Colonic mucosa (tissue), 4 donors: Measurements from ENCODE around the gene SLC7A6. TPM values are rescaled to one million over a fixed set of nuclear protein-coding genes. Genes with fewer than 3 reads are reported as not detected.

Experiments
- DNase-seq: peaks from one replicate; pipeline ENCODE4 v3.0.0-alpha.2; 2020
- H3K27ac ChIP-seq: fragments of 200-600 bp; one replicate; pipeline ENCODE4 v1.8.0; 2021
- H3K27me3 ChIP-seq: fragments of 200-600 bp; one replicate; pipeline ENCODE4 v1.8.0; 2021
- H3K36me3 ChIP-seq: fragments of 200-600 bp; one replicate; pipeline ENCODE4 v1.8.0; 2021
- H3K4me1 ChIP-seq: fragments of 200-600 bp; one replicate; pipeline ENCODE4 v1.8.0; 2021; ENCODE audit warnings: mild to moderate bottlenecking
- H3K4me3 ChIP-seq: fragments of 200-600 bp; one replicate; pipeline ENCODE4 v1.8.0; 2021
- H3K9ac ChIP-seq, 2 donors: one replicate each; pipeline ENCODE4 v1.7.0; 2013; ENCODE audit warnings: control low read depth in 2 of 2, low read depth in 2 of 2, low read length in 2 of 2
- H3K9me3 ChIP-seq: fragments of 200-600 bp; one replicate; pipeline ENCODE4 v1.8.0; 2021
- intact Hi-C: fragments of 100-400 bp; cut with DNase I; formaldehyde crosslinking; loops from one replicate; pipeline ENCODE4 v1.14.1; 2022
- total RNA-seq, 2 donors: library from RNA; stranded (reverse); fragmentation: NEBNext Ultra II Directional in 1 of 2; extraction: Animal tissue kit (Norgen Biotek cat#: 25700) in 1 of 2; gene quantifications; one replicate each; pipeline ENCODE4 v1.2.1, GENCODE V29; 2021
- TF ChIP-seq, protein P1 (sequence below): fragments of 200-600 bp; IDR thresholded peaks from one replicate; pipeline ENCODE4 v1.8.0; 2022; ENCODE audit warnings: antibody characterized with exemption, mild to moderate bottlenecking
- donor health status: healthy.
- donor health status: DM: no; HTN: no; CAD: no.
- donor health status: DM: no; HTN: no; CAD: no.

Gene SLC7A6
- total RNA-seq, 2 donors from 2014 or later = 22.0 to 42.2 TPM

DNA sequence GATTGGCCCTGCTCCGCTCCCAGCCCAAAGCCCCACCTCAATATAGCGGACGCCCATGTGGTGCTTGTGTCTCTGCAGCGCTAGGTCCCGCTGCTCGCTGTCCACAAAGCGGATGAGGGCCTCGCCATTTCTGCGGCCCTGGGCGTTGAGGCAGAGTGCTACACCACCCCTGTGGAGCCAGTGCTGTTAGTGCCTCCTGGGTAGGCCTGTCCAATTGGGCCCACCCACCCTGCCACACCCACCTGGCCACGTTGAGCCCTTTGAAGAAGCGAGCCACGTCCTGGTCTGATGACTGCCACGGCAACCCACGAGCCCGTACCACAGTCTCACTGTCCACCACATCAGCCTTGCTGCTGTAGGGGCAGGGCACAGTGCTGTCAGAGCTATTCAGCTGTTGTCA is 32.0 kb upstream of the SLC7A6 start:
- Histone ChIP-seq H3K36me3 (peaks cover 4% of the 10 kb centered on the region), H3K27me3 (no peaks in the 10 kb centered on the region), H3K9ac (peak overlapping the region in 1 of 2 donors; percentile 0), H3K9me3 (no peaks in the 10 kb centered on the region), H3K27ac (no peak overlapping the region), H3K4me3 (no peak overlapping the region), H3K4me1 (peaks cover 4% of the 10 kb centered on the region)
- intact Hi-C loops = loop anchor here (10.0 kb wide), 1 partner anchor 238 kb away; the partner anchor contains the start of gene DPEP2
- TF ChIP-seq, protein P1, sequence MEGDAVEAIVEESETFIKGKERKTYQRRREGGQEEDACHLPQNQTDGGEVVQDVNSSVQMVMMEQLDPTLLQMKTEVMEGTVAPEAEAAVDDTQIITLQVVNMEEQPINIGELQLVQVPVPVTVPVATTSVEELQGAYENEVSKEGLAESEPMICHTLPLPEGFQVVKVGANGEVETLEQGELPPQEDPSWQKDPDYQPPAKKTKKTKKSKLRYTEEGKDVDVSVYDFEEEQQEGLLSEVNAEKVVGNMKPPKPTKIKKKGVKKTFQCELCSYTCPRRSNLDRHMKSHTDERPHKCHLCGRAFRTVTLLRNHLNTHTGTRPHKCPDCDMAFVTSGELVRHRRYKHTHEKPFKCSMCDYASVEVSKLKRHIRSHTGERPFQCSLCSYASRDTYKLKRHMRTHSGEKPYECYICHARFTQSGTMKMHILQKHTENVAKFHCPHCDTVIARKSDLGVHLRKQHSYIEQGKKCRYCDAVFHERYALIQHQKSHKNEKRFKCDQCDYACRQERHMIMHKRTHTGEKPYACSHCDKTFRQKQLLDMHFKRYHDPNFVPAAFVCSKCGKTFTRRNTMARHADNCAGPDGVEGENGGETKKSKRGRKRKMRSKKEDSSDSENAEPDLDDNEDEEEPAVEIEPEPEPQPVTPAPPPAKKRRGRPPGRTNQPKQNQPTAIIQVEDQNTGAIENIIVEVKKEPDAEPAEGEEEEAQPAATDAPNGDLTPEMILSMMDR = no peak
- no peak for DNase-seq

DNA sequence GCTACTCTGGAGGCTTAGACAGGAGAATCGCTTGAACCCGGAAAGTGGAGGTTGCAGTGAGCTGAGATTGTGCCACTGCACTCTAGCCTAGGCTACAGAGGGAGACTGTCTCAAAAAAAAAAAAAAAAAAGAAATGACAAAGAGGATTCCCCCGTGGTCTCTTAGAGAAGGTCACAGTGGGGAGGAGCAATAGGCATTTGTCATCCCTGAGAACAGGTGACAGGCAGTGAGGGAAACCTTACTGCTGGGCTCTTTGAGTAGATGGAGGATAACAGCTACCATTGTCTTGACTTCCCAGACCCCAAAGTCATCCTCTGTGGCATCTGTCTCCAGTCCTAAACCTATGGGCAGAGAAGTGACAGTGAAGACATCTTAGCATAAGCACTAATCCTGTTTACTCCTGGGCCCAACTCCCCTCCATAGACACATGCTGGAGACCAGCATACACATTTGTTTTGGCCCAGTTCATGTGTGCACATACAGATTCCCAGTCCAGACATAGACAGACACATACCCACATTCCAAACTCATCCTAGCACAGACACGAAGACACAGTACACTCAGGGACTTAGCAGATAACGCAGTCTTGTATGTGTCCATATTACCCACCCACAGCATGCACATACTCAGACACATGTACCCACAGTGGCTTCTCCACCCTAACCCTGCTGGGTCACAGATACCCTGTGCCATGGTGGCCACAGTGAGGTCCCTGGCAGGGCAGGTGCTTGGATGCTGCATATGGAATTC is 31.1 kb upstream of the SLC7A6 start:
- Histone ChIP-seq H3K9ac (peak overlapping the region in 1 of 2 donors; percentile 97), H3K36me3 (peaks cover 4% of the 10 kb centered on the region), H3K4me1 (peaks cover 7% of the 10 kb centered on the region)

DNA sequence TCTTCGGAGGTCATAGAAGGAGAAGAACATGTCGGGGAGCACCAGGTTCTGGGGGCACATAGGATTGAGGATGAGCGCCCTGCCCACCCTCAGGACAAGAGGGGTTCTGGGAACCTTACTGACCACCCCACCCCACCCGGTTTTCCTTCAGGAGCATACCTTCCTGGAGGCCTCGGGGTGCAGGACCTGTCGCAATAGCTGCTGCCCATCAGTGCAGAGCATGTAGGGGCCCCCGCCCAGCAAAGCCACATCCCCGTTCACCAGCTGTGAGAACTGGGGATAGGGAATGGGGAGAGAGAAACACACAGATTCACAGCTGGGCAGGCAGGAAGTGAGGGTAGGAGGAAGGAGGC is 30.5 kb upstream of the SLC7A6 start:
- no peak for DNase-seq
- Histone ChIP-seq H3K36me3 (peaks cover 4% of the 10 kb centered on the region), H3K9me3 (no peaks in the 10 kb centered on the region), H3K27ac (peak overlapping the region; percentile 88), H3K4me3 (peak overlapping the region; percentile 75), H3K4me1 (peaks cover 7% of the 10 kb centered on the region), H3K9ac (peak overlapping the region in 1 of 2 donors; percentile 97), H3K27me3 (no peaks in the 10 kb centered on the region)
- intact Hi-C loops = loop anchor here (10.0 kb wide), 1 partner anchor 239 kb away; the partner anchor contains the start of gene DPEP2
- TF ChIP-seq, protein P1 = no peak

More for the DNA sequence above, 31.1 kb upstream of the SLC7A6 start:
- peak overlapping the region; percentile 88 for H3K27ac ChIP-seq
- TF ChIP-seq, protein P1 = no peak
- H3K9me3 ChIP-seq = no peaks in the 10 kb centered on the region
- intact Hi-C loops = loop anchor here (10.0 kb wide), 1 partner anchor 238 kb away; the partner anchor contains the start of gene DPEP2
- DNase-seq = no peak
- no peaks in the 10 kb centered on the region for H3K27me3 ChIP-seq
- peak overlapping the region; percentile 75 for H3K4me3 ChIP-seq

DNA sequence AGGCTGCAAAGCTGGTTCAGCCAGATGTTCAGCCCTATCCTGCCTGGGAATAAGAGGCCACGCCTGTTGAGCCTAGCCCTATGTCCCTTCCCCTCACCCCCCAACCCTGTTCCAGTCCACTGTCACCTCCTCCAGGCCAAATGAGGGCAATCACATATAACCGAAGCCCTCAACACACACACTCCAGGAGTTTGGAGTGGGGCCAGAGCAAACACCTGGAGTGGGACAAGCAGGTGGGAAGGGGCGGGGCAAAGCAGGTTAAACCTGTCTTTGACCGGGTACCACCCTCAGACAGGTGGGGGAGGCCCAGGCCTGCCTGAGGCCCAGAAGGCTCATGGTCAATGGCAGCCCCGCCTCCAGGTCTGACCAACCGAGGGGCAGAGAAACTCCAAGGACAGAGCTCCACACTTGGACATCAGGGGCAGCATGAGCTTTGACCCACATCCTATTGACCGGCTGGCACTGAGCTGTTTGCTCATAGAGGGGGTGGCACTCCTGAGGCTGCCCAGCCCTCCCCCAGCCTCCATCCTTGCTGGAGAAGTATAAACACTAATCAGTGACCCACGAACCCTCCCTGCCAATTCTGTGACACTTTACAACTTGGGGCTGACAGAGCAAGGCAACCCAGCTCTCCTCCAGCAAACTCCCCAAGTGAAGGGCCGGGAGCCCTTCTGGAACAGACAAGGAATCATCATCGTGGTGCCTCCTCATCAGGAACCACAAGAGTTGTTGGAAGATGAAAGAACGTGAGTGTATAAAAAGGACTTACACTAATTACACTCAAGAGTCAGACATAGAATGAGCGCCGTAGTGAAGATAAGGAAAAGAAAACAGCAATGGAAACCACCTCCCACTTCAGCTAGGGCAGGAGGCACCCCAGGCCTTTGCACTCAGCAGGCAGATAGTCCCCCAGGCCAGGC is 29.9 kb upstream of the SLC7A6 start:
- H3K9ac ChIP-seq = peak overlapping the region; percentile 76 to 97
- H3K36me3 ChIP-seq = peaks cover 4% of the 10 kb centered on the region
- intact Hi-C loops = loop anchor here (10.0 kb wide), 1 partner anchor 240 kb away; the partner anchor contains the start of gene DPEP2
- H3K27me3 ChIP-seq = no peaks in the 10 kb centered on the region
- peak overlapping the region; percentile 75 for H3K4me3 ChIP-seq
- H3K27ac ChIP-seq = peak overlapping the region; percentile 88
- no peaks in the 10 kb centered on the region for H3K9me3 ChIP-seq
- TF ChIP-seq, protein P1 = no peak
- DNase-seq = peak; percentile 98
- peaks cover 7% of the 10 kb centered on the region for H3K4me1 ChIP-seq
